ENCODE data around the gene EPB41L4A. TPM values are rescaled to one million over a fixed set of nuclear protein-coding genes. Genes with fewer than 3 reads are reported as not detected.
"Not testable (repeated sequence)": the region's sequence is repeated elsewhere in the genome, so short reads cannot be mapped to it uniquely, and the experiment has no call there.

EPB41L4A gene
- total RNA-seq, 2 donors from 2014 or later: 13.0 to 23.8 TPM

DNA sequence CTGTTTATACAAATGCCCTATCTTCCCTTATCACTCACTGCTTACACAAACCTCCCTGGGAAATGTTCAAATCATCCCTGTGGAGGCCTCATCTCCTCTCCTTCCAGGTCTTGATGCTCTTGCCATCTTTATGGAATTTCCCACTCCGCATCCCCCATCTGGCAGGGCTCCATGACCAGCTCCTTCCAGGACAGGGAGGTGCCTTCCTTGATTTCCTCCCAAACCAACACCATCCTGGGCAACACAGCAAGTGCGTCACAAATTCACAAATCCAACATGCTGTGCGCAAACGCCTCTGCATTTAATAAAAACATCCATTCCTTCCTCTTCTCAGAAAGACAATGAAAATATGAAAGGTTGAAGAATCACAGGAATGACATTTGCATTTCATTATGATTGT, 51.7 kb downstream of the EPB41L4A start:
- DNase-seq (ENCODE audit: low spot score): no peak
- intact Hi-C loops (cut with DNase I): no loop called here

DNA sequence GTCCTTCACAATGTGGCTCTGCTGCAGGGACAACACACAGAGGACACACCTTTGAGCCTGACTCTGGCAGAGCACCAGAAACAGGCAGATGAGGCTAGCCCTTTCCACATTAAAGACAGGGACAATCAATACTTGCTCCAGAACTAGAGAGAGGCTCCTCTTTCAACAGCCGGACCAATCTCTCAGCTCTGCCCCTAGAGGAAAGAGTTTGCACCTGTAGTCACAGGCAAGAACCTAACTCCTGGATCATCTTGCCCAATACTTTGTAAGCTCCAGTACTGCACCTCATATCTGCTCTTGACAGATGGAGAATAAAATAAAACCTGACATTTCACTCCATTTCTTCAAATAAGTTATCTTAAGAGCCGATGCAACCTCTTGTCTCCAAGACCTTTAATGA, 52.1 kb downstream of the EPB41L4A start:
- intact Hi-C loops (cut with DNase I): no loop called here
- DNase-seq (ENCODE audit: low spot score): no peak

DNA sequence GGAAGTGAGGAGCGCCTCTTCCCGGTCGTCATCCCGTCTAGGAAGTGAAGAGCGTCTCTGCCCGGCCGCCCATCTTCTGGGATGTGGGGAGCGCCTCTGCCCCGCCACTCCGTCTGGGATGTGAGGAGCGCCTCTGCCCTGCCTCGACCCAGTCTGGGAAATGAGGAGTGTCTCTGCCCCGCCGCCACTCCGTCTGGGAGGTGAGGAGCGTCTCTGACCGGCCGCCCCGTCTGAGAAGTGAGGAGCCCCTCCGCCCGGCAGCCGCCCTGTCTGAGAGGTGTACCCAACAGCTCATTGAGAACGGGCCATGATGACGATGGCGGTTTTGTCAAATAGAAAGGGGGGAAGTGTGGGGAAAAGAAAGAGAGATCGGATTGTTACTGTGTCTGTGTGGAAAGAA, 58.3 kb downstream of the EPB41L4A start:
- DNase-seq (ENCODE audit: low spot score): not testable (repeated sequence)

DNA sequence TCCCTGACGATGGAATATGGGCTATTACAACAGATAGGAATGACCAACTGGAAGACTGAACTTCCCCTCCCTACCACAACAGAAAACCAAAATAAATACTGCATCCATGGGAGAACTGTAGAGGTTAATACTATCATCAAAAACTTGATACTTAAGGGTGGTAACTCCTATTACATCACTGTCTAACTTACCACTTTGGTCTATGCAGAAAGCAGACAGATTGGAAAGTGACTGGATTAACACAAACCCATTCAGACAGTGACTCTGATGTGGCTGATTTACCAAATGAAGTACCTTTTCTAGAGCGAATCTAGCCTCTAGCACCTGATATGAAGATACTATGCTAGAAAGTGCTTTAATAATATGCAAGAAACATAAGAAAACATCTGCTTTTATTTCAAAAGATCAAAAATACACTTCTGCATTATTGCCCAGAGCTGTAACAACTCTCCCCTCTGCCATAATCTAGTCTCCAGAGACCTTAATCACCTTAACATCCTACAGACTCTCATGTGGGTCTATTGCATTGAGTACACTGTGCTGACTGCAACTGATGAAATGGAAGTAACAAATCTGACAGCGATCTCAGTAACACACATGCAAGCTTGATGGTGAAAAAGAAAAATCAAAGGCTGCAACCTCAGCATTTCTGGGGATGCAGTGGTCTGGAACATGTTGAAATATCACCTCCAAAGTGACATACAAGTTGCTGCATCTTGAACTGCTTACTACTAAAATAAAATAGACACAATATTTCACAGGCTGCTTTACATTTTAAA, 62.7 kb downstream of the EPB41L4A start:
- intact Hi-C loops (cut with DNase I): no loop called here
- DNase-seq (ENCODE audit: low spot score): no peak

More for the DNA sequence above, 58.3 kb downstream of the EPB41L4A start:
- intact Hi-C loops (cut with DNase I): not testable (repeated sequence)

DNA sequence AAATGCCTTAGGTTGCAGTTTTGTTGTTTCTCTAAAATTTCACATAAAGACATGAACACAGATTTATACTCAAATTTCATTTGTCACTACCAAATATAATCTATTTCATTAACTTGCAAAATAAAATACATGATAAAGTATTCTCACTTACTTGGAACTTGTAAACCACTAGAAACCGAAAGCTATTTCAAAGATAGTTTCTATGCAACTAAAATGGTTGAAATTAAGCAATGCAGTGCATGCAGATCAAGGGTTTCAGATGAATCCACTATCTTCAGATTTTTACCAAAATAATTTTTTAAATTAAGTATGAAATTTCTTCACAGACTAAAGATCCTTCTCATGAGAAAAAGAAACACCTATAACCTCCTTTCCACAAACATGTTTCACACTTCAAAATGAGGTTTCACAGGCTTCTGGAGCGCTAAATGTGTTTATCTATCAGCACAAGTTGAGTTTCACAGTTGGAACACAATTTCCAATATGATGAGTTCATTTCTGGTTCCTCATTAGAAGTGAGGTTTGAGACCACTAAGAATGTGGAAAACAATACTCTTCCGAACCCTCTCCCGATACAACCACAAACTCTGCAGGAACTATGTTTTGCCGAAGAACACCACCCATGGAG, 63.9 kb downstream of the EPB41L4A start:
- no peak for DNase-seq (ENCODE audit: low spot score)
- intact Hi-C loops (cut with DNase I): no loop called here

DNA sequence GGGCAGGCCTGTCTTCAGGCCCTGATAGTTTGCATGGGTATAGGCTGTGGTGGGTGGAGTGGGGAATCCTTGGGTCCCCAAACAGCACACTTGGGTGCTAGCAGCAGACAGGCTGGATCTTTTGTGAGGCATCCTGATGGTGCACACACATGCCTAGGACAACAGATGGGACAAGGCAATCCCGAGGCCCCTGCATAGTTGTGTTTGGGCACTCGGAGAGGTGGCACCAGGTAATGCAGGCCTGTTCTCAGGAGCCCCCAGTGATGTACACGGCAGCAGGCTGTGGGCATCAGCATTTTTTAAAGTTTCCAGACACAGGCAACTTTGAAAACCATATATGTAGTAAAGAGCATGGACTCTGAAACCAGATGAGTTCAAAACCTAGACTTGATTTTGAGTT, 65.4 kb downstream of the EPB41L4A start:
- no peak for DNase-seq (ENCODE audit: low spot score)
- intact Hi-C loops (cut with DNase I): no loop called here

DNA sequence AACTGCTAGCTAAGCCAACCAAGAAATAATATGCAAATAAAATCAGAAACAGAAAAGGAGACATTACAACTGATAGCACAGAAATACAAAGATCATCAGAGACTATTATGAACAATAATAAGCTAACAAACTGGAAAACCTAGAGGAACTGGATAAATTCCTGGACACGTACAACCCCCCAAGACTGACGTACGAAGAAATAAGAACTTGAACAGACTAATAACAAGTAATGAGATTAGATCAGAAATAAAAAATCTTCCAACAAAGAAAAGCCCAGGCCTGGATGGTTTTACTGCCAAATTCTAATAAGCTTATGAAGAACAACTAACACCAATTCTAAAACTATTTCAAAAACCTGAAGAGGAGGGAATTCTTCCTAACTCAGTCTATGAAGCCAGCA, 67.9 kb downstream of the EPB41L4A start:
- no peak for DNase-seq (ENCODE audit: low spot score)
- intact Hi-C loops (cut with DNase I): no loop called here

DNA sequence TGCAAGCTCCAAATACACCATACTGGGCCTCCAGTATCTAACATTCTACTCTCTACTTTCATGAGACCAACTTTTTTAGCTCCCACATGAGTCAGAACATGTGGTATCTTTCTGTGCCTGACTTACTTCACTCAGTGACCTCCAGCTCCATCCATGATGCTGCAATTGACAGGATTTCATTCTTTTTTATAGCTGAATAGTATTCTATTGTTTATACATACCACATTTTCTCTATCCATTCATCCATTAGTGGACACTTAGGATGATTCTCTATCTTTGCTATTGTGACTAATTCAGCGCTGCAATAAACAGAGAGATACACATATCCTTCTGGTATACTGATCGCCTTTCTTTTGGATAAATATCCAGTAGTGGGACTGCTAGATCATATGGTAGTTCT, 68.5 kb downstream of the EPB41L4A start:
- intact Hi-C loops (cut with DNase I): no loop called here
- DNase-seq (ENCODE audit: low spot score): no peak

DNA sequence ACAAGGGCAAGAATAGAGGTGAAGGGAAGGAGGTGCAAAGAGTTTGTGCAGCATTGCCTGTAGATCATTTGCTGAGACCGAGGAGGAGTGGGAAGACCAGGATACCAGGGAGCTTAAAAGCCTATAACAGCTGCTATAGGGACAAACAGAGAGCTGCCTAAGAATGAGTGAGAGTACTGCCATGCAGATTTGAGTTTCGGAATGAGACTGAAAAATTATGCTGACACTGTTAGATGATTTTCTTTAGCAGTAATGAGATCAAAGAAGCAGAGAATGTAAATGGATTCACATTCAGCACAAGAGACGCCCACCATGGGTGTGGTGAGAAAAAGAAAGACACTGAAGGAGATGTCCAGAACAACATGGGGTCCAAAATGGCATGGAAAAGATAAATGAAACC, 69.7 kb downstream of the EPB41L4A start:
- intact Hi-C loops (cut with DNase I): no loop called here
- DNase-seq (ENCODE audit: low spot score): no peak

DNA sequence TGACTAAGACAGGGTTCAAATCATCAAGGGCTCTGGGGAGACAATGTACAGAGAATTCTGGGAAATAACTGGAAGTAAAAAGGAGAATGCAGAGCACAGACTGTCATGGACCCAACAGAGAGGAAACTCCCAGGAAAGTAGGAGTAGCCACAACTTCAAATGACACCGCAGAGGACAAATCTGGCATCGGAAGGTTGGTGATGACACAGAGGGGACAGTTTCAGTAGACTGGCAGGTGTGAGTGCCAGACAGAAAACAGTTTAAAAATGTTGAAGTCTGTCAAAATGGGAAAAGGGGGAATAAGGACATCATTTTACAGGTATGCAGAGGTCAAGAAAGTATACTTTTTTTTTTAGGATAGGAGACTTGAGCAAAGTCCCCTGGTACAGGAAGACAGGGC, 70.2 kb downstream of the EPB41L4A start:
- DNase-seq (ENCODE audit: low spot score): no peak
- intact Hi-C loops (cut with DNase I): no loop called here

DNA sequence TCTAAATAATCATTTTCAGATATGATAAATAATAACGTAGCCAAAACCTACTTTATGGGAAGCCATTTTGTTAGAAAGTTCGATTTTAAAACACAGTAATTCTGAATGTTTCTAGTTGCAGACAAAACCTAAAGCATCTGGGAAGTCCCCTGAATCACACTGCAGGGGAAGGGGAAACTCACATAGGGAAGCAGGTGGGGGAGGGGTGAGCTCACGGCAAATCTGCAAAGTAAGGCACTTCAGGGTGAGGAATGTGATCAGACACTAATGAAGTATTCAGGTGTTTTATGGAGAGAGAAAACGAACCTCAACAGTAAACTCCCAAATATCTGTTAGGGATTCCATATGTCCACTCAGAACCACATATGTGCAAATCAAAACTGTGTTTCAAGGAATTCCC, 70.7 kb downstream of the EPB41L4A start:
- no peak for DNase-seq (ENCODE audit: low spot score)
- intact Hi-C loops (cut with DNase I): no loop called here

DNA sequence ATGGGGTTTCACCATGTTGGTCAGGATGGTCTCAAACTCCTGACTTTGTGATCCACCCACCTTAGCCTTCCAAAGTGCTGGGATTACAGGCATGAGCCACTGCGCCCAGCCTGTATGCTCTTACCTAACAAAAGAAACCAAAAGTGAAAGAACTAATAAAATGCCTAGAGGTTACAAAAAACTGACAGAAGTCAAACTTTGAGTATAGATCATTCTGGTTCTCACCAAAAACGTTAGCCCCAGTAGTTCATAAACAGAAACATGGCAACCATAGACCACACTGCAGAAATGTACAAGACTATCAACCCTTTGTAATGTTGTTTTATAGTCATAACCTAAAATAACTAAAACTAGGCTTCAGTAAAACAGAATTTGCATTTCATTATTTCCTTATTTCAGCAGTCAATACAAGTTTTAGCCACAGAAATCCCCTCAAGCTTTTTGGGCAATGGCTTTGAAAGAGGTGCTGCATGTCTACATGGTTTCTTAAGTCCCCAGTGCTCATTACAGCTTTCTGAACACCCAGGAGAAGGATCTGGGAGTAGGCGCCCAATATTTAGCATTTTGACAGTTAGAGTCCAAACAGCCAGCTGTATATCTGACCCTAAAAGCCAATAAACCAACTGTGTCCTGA, 72.5 kb downstream of the EPB41L4A start:
- intact Hi-C loops (cut with DNase I): no loop called here

DNA sequence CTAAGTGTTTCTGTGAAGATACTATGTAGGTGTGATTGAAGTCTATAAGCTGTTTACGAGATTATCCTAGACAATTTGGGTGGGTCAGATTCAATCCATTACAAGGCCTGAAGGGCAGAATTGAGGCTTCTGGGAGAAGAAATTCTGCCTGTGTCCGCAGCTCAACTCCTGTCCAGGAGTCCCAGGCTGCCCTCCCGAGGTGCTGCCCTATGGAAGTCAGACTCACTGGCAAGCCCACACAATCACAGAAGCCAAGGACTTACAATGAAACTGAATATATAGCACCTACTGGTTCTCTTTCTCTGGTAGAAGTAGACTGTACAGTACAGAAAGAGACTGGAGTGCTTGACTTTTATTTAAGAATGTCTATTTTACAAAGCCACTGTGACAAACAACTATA, 74.5 kb downstream of the EPB41L4A start:
- intact Hi-C loops (cut with DNase I): no loop called here
- no peak for DNase-seq (ENCODE audit: low spot score)

More for the DNA sequence above, 72.5 kb downstream of the EPB41L4A start:
- DNase-seq (ENCODE audit: low spot score): no peak

DNA sequence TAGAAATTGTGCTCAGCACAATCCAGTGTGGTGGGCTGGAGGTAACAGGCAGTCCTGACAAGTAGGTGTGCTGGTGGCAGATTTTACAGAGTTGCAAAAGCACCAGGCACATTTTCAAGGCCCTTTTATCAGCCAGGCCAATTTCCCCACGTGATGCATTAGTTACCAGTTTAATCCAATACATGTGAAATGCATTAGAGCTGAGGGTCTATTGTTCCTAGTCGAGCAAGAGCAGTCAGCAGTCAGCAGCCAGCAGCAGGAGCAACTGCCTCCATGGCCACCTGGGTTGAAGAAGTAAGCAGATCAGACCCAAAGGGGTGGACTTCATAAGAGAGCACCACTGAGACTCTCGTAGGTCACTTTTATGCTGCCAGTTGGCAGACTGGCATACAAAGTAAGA, 76.7 kb downstream of the EPB41L4A start:
- intact Hi-C loops (cut with DNase I): no loop called here
- DNase-seq (ENCODE audit: low spot score): no peak

DNA sequence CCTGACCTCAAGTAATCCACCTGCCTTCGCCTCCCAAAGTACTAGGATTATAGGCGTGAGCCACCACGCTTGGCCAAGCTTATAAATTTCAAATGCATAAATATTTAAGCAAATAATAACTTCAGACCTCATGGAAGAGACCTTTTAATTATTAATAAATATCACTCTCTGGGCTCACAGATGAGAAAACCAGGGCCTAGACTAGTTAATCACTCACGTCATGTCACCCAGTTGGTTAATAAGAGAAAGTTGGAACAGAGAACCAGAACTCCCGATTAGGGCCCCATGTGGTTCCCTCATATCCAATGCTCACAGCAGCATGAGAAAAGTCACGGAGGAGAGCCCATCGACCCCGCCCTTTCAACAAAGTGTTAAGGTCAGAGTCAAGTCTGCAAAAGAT, 79.3 kb downstream of the EPB41L4A start:
- intact Hi-C loops (cut with DNase I): no loop called here
- DNase-seq (ENCODE audit: low spot score): no peak

DNA sequence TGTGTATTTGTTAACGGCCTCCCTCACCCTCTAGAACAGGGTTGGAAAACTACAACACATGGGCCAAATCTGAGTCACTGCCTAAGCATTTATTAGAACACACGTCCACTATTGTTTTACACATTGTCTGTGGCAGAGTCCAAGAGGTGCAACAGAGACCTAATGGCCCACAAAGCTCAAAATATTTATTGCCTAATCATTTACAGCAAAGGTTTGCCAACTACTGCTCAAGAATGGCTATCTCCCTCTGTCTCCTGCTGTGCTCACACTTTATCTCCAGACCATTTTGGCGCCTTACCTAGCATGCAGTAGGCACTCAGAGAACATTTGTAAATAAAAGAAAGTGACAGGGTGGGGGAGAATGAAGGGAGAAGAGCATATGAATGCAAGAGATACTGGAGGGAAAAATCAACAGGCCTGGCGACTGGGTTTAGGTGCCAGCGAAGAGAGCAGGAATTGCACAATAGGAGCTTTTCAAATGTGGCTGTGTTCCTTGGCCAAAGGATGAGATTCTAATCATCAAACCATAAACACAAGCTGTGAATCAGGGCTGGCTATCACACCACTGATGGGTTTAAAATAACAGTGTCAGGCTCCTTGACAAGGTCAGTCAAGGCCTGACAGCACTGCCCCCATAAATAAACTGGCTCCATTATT, 80.3 kb downstream of the EPB41L4A start:
- no peak for DNase-seq (ENCODE audit: low spot score)
- intact Hi-C loops (cut with DNase I): no loop called here

DNA sequence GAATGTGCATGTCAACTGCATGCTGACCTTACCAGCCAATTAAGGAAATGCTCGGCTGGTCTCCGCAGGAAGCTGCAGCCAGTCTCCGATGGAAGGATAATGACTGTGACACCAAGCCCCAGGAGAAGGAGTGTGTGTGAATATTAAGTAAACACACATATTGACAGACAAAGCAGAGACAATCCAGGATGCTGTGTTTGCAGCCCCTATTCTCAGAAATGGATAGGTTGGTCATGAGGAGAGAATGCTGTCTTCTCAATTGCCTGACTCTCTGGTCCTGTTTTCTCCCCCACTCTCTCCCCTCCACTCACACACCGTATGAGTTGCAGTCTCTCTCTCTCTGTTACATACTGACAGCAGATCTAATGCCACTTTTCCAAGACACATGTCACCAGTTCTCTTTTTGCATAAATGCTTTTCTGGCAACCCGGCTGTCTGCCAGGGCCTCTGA, 85.7 kb downstream of the EPB41L4A start:
- no peak for DNase-seq (ENCODE audit: low spot score)
- intact Hi-C loops (cut with DNase I): no loop called here

DNA sequence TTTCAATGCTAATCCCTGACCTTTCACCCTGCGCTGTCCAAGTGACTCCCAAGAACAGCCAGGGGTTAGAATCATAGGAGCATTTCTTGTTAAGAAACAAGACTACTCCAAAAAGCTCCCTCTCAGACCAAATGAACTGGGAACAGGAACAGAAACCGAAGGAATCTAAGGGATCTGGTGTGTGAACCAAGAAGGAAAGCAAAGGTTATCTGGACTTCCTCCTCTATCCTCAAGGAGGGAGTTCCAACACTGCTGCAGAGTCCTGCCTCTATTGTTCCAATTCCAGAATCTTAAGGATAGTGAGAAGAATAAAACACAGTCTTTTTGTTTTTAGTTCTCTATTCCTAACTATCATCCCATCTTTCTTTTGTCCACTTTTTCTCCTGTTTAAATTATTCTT, 87.2 kb downstream of the EPB41L4A start:
- intact Hi-C loops (cut with DNase I): no loop called here

DNA sequence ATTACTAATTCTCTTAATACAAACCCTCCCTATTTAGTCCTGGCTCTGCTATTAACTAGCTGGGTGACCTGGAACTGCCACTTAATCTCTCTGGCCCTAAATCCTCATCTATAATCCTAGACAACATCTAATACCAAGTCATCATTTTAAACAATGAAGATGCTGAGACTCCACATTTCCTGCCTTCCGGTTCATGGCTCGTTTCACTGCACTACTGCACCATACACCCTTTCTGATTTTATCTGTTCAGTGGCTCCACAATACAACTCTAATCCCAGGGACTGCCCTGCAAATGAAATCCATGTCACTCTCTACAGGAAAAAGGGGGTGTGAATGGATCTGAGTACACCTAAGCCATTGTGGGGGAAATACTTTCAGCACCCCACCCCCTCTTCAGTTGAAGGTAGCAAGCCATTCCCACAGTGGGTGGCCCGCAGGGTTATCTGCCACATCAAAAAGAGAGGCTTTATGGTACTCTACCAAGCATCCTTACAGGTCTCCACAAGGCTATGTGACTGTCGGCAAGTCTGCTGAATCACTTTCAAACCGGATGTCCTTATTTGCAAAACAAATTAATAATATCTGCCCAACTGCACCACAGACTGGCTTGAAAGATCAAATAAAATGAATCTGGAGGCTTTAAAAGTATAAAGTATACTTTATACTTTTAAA, 89.5 kb downstream of the EPB41L4A start:
- intact Hi-C loops (cut with DNase I): no loop called here
- no peak for DNase-seq (ENCODE audit: low spot score)

More for the DNA sequence above, 87.2 kb downstream of the EPB41L4A start:
- DNase-seq (ENCODE audit: low spot score): no peak

DNA sequence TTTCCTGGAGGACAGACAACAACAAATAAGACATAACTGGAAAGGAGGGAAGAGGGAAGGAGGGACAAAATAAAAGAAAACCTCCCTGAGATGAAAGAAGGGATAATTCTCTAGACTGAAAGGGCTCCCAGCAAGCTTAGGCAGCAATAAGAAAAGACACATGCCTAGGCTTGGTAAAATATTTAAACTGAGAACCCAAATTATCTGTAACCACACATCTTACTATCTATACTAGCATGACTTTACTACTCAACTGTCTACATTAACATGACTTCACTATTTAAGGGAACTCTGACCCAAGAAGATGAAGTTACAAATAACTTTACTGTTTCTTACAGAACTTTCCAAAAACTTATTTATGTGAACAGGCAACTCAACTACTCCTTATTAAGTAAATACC, 95.9 kb downstream of the EPB41L4A start:
- intact Hi-C loops (cut with DNase I): no loop called here
- no peak for DNase-seq (ENCODE audit: low spot score)

Measured in posterior vena cava (tissue), 2 donors.